Liver (tissue), 2 donors: ENCODE measurements around the gene SASH1.

Experiments
- CTCF ChIP-seq: fragments of 150-350 bp; IDR thresholded peaks from 2 replicates; pipeline ENCODE4 v1.5.1; 2017; ENCODE audit warnings: improper control_type of control experiment, low read depth, low read length; ENCODE audit not compliant: missing input control
- TF ChIP-seq, protein P1 (sequence below): IDR thresholded peaks from 2 replicates; pipeline ENCODE4 v1.6.1; 2016; ENCODE audit warnings: antibody characterized with exemption, mild to moderate bottlenecking
- TF ChIP-seq, protein P2 (sequence below): IDR thresholded peaks from 2 replicates; pipeline ENCODE4 v1.6.1; 2016; ENCODE audit warnings: antibody characterized with exemption
- donor health status: healthy.

DNA sequence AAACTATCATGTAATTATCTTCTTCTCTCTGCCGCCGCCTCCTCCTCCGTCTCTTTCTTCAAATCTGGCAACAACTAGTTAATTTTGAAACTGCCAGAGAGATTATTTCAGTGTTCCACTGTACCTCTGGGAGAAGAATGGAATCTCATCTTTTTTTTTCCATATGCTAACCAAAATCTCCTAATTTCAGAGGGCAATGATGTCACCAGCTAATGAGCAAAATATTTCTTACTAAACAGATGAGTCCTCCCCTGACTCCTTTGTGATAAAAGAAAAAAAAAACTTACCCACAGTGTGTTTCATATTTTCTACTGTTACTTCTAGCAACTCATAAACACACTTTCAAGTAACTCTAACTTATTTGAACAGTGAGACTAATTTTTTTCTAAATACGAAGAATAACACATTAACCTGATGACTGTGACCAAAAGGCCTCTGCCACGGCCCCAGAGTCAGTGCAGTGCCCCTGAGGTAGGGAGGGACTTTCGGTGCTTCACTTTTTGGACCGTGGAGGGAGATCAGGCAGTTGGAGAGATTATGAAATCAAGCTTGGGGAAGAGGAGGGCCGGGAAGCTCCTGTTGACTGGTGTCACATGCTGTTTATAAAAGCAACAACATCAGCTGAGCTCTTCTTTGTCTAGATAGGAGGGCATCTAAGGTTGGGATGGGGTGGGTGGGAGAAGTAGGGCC, 159.6 kb downstream of the SASH1 start:
- TF ChIP-seq, protein P1, sequence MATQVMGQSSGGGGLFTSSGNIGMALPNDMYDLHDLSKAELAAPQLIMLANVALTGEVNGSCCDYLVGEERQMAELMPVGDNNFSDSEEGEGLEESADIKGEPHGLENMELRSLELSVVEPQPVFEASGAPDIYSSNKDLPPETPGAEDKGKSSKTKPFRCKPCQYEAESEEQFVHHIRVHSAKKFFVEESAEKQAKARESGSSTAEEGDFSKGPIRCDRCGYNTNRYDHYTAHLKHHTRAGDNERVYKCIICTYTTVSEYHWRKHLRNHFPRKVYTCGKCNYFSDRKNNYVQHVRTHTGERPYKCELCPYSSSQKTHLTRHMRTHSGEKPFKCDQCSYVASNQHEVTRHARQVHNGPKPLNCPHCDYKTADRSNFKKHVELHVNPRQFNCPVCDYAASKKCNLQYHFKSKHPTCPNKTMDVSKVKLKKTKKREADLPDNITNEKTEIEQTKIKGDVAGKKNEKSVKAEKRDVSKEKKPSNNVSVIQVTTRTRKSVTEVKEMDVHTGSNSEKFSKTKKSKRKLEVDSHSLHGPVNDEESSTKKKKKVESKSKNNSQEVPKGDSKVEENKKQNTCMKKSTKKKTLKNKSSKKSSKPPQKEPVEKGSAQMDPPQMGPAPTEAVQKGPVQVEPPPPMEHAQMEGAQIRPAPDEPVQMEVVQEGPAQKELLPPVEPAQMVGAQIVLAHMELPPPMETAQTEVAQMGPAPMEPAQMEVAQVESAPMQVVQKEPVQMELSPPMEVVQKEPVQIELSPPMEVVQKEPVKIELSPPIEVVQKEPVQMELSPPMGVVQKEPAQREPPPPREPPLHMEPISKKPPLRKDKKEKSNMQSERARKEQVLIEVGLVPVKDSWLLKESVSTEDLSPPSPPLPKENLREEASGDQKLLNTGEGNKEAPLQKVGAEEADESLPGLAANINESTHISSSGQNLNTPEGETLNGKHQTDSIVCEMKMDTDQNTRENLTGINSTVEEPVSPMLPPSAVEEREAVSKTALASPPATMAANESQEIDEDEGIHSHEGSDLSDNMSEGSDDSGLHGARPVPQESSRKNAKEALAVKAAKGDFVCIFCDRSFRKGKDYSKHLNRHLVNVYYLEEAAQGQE, result no peak
- no peak for TF ChIP-seq CTCF
- TF ChIP-seq, protein P2, sequence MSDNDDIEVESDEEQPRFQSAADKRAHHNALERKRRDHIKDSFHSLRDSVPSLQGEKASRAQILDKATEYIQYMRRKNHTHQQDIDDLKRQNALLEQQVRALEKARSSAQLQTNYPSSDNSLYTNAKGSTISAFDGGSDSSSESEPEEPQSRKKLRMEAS, result no peak
